Stimulated activated CD8-positive, alpha-beta memory T cell treated with anti-CD3 and anti-CD28 coated beads, Interleukin-2, amount 100 ng/mL, for 1 hour (primary cell): ENCODE measurements around the gene TMEM196.
"Not testable (repeated sequence)": the region's sequence is repeated elsewhere in the genome, so short reads cannot be mapped to it uniquely, and the experiment has no call there.

Experiments
- DNase-seq, 2 donors: peaks; one replicate each; pipeline ENCODE4 v3.0.0-alpha.2; 2020; ENCODE audit warnings: low read depth in 2 of 2

The TMEM196 gene

DNA sequence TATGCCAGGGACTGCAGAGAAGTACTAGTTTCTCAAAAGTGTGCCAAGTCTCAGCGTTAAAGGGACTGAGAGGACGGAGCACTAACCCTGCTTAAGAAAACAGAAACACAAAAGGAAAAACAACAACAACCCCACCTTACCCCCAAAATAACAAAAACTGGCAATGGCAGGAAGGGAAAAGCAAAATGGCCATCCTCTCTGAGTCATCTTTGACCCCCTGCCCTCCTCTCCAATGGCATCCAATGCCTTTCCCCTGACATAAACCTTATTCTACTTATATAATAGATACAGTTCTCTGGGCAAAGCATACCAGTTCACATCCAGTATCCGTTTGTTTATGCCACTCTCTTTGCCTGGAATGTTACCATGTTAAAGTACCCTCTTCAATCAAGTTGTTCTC lies 66.2 kb downstream of the TMEM196 start:
- DNase-seq: no peak

DNA sequence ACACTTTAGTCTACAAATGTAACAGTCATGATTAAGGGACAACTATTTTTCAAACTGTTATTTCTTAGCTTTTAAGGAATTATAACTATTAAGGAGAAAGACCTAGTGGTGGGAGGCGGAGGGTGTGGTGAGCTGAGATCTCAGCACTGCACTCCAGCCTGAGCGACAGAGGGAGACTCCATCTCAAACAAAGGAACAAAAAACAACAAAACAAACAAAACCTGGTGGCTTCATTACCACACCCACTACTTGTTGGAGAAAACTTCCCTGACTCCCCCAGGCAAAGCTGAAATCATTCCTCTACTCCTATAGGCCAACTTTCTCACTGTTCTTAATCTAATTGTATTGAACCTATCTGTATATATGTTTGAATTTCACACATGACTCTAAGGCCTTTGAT lies 67.8 kb downstream of the TMEM196 start:
- no peak for DNase-seq

- no peak for DNase-seq
Measured at GRCh38 chr7:19701471-19701870, 71.9 kb downstream of the TMEM196 start.

GRCh38 chr7:19700936-19701335 lies 72.5 kb downstream of the TMEM196 start:
- no peak for DNase-seq

- no peak for DNase-seq
Measured at GRCh38 chr7:19698331-19698730, 75.1 kb downstream of the TMEM196 start.

DNA sequence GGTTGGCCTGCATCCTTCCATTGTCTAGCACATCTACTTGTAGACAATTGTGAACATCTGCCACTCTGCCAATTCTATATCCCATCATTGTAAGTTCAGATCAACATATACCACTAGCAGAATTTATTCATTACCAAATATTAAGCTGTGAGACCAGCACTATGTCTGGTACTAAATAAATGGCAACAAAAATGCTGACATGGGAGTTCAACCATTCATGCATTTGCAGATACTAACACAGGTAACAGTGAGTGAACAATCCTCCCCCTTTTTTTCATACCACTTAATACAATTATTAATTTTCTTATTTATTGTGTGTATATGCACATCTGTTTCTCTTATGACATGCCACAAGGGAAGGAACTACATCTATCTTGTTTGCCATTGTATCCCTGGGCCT lies 76.5 kb downstream of the TMEM196 start:
- DNase-seq: no peak

DNA sequence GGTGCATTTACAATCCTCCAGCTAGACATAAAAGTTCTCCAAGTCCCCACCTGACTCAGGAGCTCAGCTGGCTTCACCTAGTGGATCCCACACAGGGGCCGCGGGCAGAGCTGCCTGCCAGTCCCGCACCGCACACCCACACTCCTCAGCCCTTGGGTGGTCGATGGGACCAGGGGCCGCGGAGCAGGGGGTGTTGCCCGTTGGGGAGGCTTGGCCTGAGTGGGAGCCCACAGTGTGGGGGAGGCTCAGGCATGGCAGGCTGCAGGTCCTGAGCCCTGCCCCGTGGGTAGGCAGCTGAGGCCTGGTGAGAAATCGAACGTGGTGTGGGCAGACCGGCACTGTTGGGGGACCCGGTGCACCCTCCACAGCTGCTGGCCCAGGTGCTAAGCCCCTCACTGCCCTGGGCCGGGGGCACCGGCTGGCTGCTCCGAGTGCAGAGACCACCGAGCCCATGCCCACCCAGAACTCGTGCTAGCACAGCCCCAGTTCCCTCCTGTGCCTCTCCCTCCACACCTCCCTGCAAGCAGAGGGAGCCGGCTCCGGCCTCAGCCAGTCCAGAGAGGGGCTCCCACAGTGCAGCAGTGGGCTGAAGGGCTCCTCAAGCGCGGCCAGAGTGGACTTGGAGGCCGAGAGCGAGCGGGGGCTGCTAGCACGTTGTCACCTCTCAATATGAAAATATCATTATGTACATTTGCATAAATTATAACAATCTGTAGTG lies 81.1 kb downstream of the TMEM196 start:
- DNase-seq: no peak

- no peak for DNase-seq
Measured at GRCh38 chr7:19690736-19691135, 82.7 kb downstream of the TMEM196 start.

DNA sequence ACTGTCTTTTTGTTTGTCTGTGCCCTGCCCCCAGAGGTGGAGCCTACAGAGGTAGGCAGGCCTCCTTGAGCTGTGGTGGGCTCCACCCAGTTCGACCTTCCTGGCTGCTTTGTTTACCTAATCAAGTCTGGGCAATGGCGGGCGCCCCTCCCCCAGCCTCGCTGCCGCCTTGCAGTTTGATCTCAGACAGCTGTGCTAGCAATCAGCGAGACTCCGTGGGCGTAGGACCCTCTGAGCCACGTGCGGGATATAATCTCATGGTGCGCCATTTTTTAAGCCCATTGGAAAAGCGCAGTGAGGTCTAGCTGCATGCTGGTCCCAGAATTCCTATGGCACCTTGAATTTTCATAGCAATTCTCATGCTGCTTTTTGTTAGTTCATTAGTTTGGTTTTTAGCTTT lies 84.3 kb downstream of the TMEM196 start:
- not testable (repeated sequence) for DNase-seq

- no peak for DNase-seq
Measured at GRCh38 chr7:19681596-19681995, 91.8 kb downstream of the TMEM196 start.

GRCh38 chr7:19677180-19677579 lies 96.2 kb downstream of the TMEM196 start:
- no peak for DNase-seq

- no peak for DNase-seq
Measured at GRCh38 chr7:19675816-19676215, 97.6 kb downstream of the TMEM196 start.

GRCh38 chr7:19674266-19674960 lies 99.0 kb downstream of the TMEM196 start:
- DNase-seq: no peak

DNA sequence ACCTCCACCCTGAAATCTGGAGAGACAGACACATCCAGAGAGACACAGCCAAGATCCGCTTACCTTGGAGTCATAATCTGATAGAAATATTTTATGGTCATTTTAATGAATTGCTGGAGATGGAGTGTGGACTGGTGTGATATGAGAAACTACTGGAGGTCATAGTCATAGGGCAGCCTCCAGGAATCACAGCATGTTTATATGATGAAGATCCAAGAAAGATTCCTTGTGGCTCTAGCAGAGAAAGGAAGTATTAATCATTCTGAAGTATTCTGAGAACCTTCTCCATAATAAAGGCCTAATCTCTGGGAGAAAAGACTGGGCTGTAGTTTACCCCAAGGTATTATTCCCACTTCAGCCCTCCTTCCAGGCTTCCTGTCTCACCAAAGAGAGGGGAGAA lies 102.6 kb downstream of the TMEM196 start:
- DNase-seq: no peak
